Thyroid gland (tissue), 4 donors: ENCODE data around the gene PKP3.

Source experiments
- POLR2A ChIP-seq, 2 donors: fragments of 450-650 bp; IDR thresholded peaks; one replicate each; pipeline ENCODE4 v1.6.1; 2017; ENCODE audit warnings: antibody characterized with exemption in 2 of 2, mild to moderate bottlenecking in 2 of 2, moderate library complexity in 1 of 2
- TF ChIP-seq, protein P1 (sequence below), 6 experiments: fragments of 200-600 bp in 3 of 6; fragments of 450-650 bp in 3 of 6; sonication (generic) in 3 of 6; IDR thresholded peaks; one replicate each; pipeline ENCODE4 v1.5.1; 2016 to 2019; ENCODE audit warnings: antibody characterized with exemption in 6 of 6, mild to moderate bottlenecking in 2 of 6, inconsistent platforms in 1 of 6, moderate library complexity in 1 of 6

- TF ChIP-seq, protein P1, sequence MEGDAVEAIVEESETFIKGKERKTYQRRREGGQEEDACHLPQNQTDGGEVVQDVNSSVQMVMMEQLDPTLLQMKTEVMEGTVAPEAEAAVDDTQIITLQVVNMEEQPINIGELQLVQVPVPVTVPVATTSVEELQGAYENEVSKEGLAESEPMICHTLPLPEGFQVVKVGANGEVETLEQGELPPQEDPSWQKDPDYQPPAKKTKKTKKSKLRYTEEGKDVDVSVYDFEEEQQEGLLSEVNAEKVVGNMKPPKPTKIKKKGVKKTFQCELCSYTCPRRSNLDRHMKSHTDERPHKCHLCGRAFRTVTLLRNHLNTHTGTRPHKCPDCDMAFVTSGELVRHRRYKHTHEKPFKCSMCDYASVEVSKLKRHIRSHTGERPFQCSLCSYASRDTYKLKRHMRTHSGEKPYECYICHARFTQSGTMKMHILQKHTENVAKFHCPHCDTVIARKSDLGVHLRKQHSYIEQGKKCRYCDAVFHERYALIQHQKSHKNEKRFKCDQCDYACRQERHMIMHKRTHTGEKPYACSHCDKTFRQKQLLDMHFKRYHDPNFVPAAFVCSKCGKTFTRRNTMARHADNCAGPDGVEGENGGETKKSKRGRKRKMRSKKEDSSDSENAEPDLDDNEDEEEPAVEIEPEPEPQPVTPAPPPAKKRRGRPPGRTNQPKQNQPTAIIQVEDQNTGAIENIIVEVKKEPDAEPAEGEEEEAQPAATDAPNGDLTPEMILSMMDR (IDR thresholded peaks at IDR 0.05) = no peak
- no peak for TF ChIP-seq POLR2A (IDR thresholded peaks at IDR 0.05)
These were observed 12.4 kb upstream of the PKP3 start for GRCh38 chr11:381501-382072.
